ENCODE data around the gene RTL10.

The RTL10 gene

DNA sequence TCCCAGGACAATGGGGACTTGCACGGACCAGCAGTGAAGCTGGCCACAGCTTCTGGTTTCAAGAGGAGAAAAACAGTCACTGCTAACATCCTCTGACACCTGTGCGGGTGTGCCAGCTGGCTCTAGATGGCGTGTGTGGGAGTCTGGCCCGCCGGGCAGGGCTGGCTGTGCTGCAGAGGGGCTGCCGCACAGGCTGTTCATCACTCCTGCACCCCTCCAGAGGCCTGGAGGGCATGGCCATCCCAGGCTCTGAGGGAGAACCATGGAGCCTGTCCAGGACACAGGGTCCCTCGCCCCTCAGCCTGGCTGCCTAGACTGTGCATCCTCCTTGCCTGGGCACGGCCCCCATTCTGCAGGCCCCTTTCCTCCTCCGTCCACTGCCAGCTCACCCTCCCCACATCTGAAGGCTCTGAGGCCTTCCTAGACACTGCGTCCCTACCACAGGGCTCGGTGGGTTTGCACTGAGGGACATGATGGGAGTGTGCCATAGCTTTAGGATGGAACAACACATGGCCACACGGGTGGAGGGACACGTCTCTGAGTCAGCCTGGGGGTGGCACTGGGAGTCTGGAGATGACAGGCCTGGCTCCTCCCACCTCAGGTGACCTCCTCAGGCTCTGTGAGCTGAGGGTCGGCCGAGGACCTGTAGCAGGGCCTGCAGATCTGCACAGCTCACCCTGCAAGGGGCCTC, 42.1 kb upstream of the RTL10 start:
- H3K9ac ChIP-seq (ENCODE audit: low read depth, low read length): no peak overlapping the region; the same call in 1 of the 2 replicates
- H3K27me3 ChIP-seq (ENCODE audit: insufficient read depth, low read length): no peaks in the 10 kb centered on the region
- no peaks in the 10 kb centered on the region for H3K9me3 ChIP-seq (ENCODE audit: insufficient read depth, low read depth, low read length)
- H3K27ac ChIP-seq (ENCODE audit: low read length): no peak overlapping the region
- no peak overlapping the region for H3K4me3 ChIP-seq (ENCODE audit: low read length)
- H3K36me3 ChIP-seq (ENCODE audit: insufficient read depth, low read depth, low read length): no peaks in the 10 kb centered on the region
- peaks cover 7% of the 10 kb centered on the region; the same call in 1 of the 2 replicates for H3K4me1 ChIP-seq (ENCODE audit: insufficient read depth, low read length)

DNA sequence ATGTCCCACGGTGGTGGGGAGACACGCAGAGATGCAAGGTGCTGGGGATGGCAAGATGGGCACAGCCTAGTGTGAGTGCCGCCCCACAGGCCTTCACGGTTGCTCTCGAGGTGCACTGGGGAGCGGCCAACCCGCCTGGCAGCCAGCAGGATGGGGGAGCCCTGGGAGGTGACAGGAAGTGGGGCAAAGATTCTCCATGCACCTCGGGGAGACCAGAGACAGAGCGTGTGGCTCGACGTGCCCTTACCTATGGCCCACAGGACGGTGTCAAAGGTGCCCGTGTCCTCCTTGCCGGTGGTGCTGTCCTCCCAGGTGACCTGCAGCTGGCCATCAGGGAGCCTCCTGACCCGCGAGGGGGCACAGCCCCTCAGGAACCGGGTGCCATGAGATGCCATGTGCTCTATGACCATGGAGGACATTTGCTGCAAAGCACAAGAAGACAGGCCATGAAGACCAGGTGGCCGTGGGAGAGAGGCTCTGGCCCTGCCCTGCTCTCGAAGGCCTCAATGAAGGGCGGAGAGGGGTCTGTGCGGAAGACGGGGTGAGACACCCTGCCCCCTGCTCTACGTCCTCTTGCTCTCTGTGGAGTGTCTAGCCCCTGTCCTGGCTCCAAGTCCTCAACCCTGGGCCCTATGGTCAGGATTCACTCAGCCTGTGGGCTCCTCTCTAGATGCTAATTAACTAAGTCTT, 40.6 kb upstream of the RTL10 start:
- Histone ChIP-seq H3K4me3 (ENCODE audit: low read length) (no peak overlapping the region), H3K27me3 (ENCODE audit: insufficient read depth, low read length) (no peaks in the 10 kb centered on the region), H3K9ac (ENCODE audit: low read depth, low read length) (no peak overlapping the region), H3K4me1 (ENCODE audit: insufficient read depth, low read length) (peaks cover 15% of the 10 kb centered on the region; the same call in 1 of the 2 replicates), H3K27ac (ENCODE audit: low read length) (no peak overlapping the region), H3K36me3 (ENCODE audit: insufficient read depth, low read depth, low read length) (no peaks in the 10 kb centered on the region), H3K9me3 (ENCODE audit: insufficient read depth, low read depth, low read length) (no peaks in the 10 kb centered on the region)

DNA sequence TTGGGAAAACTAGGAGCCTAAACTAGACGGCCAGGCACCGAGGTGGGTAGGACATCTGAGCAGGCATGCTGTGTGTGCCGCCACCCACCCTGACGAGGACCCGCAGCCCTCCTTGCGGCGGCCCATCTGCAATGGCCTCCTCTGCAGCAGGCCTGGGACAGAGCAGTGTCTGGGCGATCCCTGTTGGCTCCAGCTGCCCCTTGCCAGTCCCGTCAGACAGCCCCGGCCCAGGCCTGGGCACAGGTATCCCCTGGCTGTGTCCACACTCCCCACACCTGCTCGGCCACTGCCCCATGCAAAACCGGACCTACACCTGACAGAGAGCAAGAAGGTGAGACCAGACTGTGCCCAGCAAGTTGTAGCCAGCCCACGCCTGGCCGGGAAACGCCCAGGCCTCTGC, 38.7 kb upstream of the RTL10 start:
- Histone ChIP-seq H3K4me3 (ENCODE audit: low read length) (no peak overlapping the region), H3K4me1 (ENCODE audit: insufficient read depth, low read length) (peaks cover 15% of the 10 kb centered on the region; the same call in 1 of the 2 replicates), H3K27ac (ENCODE audit: low read length) (no peak overlapping the region), H3K36me3 (ENCODE audit: insufficient read depth, low read depth, low read length) (no peaks in the 10 kb centered on the region), H3K9me3 (ENCODE audit: insufficient read depth, low read depth, low read length) (no peaks in the 10 kb centered on the region), H3K9ac (ENCODE audit: low read depth, low read length) (no peak overlapping the region), H3K27me3 (ENCODE audit: insufficient read depth, low read length) (no peaks in the 10 kb centered on the region)

DNA sequence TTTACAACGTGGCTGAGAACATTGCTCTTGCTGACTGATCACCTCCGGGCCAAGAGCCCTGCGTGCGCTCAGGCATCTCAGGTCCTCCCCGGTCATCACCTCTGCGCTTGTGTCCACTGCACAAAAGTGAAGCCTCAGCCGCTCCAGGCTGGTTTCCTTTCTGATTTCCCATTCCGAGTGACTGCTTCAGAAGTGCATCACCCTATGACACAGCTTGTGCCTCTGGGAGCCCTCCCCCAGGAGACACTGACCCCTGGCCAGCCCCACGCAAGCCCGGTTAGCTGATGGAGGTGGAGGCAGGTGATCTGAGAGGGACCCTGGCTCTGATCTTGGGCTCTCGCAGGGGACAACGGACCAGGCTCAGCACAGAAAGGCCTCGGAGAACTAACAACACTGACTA, 38.3 kb upstream of the RTL10 start:
- no peak overlapping the region for H3K9ac ChIP-seq (ENCODE audit: low read depth, low read length)
- H3K4me1 ChIP-seq (ENCODE audit: insufficient read depth, low read length): peaks cover 15% of the 10 kb centered on the region; the same call in 1 of the 2 replicates
- no peak overlapping the region for H3K27ac ChIP-seq (ENCODE audit: low read length)
- H3K4me3 ChIP-seq (ENCODE audit: low read length): no peak overlapping the region
- H3K36me3 ChIP-seq (ENCODE audit: insufficient read depth, low read depth, low read length): no peaks in the 10 kb centered on the region
- no peaks in the 10 kb centered on the region for H3K27me3 ChIP-seq (ENCODE audit: insufficient read depth, low read length)
- no peaks in the 10 kb centered on the region for H3K9me3 ChIP-seq (ENCODE audit: insufficient read depth, low read depth, low read length)

DNA sequence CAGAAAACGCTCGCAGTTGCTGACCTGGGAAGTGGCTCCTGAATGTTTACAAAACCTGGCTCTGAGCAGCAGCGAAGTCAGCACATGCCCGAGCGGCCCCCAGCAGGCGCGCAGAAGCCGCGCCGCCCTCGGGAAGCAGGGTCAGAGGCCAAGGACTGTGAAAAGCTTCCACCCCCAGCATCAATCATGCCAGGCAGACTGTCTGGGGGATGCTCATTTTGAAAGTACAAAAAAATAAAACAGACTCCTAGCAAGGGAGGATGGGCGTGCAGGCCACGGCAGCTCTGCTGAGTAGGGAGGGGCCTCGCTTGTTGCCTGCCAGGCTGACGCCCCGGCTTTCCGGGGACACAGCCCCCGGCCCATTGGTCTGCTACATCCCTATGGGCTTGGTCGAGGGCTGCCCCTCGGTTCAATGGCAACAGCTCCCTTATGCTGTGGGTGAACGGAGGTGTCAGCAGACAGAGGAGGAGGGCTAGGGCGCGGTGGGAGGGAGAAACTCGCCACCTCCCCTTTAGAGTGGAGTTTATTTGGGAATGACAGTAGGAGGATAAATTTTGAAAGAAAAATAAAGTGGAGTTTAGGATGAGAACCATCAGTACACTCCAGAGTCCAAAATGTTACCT, 37.7 kb upstream of the RTL10 start:
- peaks cover 15% of the 10 kb centered on the region; the same call in 1 of the 2 replicates for H3K4me1 ChIP-seq (ENCODE audit: insufficient read depth, low read length)
- peak overlapping the region; percentile 39; the same call in 1 of the 2 replicates for H3K9ac ChIP-seq (ENCODE audit: low read depth, low read length)
- no peaks in the 10 kb centered on the region for H3K36me3 ChIP-seq (ENCODE audit: insufficient read depth, low read depth, low read length)
- H3K9me3 ChIP-seq (ENCODE audit: insufficient read depth, low read depth, low read length): no peaks in the 10 kb centered on the region
- no peak overlapping the region for H3K27ac ChIP-seq (ENCODE audit: low read length)
- H3K4me3 ChIP-seq (ENCODE audit: low read length): peak overlapping the region; percentile 13; the same call in 1 of the 2 replicates
- H3K27me3 ChIP-seq (ENCODE audit: insufficient read depth, low read length): no peaks in the 10 kb centered on the region

DNA sequence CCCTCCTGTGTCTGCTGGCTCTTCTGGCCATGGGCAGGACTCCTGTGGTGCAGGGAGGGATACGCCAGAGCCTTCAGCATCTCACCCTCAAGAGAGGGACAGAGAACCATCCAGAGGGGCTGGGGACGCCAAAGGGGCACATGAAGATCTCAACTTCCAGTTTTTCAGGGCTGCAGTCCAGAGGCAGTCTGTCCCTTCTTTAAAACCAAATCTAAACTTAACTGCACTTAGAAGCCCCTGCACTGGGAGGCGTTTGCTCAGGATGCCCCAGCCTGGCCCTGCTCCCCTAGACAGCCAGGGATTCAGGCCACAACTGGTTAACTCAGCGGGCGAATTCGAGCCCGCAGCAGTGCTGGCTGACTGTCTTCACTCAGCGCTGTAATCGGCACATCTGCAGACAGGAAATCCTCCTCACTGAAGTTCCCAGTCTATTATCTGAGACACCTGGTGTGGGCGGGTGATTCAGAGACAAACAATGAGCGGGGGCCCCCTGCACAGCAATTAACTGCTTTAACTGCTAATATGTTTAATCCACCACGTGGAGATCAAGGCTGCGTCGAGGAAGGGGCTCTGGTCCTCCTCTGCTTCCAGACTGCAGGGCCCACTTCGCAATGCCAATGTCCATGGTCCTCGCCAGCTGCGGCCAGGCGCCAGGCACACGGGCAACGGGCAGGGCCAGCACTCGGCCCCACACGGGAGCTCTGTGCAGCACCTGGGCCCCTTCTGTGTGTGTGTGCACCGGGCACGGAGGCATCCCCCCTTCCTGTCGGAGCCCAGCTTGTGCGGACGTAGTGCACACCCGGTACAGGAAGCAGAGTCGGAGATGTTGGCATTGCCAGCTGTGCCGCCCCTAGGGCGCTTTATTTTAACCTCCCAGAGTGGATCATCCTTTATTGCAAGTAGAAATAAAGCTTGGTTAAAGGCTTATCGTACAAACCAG, 36.9 kb upstream of the RTL10 start:
- Histone ChIP-seq H3K27me3 (ENCODE audit: insufficient read depth, low read length) (no peaks in the 10 kb centered on the region), H3K4me1 (ENCODE audit: insufficient read depth, low read length) (peaks cover 15% of the 10 kb centered on the region; the same call in 1 of the 2 replicates), H3K36me3 (ENCODE audit: insufficient read depth, low read depth, low read length) (no peaks in the 10 kb centered on the region), H3K9ac (ENCODE audit: low read depth, low read length) (peak overlapping the region; percentile 56; the same call in 1 of the 2 replicates), H3K27ac (ENCODE audit: low read length) (no peak overlapping the region), H3K4me3 (ENCODE audit: low read length) (peak overlapping the region; percentile 13; the same call in 1 of the 2 replicates), H3K9me3 (ENCODE audit: insufficient read depth, low read depth, low read length) (no peaks in the 10 kb centered on the region)

DNA sequence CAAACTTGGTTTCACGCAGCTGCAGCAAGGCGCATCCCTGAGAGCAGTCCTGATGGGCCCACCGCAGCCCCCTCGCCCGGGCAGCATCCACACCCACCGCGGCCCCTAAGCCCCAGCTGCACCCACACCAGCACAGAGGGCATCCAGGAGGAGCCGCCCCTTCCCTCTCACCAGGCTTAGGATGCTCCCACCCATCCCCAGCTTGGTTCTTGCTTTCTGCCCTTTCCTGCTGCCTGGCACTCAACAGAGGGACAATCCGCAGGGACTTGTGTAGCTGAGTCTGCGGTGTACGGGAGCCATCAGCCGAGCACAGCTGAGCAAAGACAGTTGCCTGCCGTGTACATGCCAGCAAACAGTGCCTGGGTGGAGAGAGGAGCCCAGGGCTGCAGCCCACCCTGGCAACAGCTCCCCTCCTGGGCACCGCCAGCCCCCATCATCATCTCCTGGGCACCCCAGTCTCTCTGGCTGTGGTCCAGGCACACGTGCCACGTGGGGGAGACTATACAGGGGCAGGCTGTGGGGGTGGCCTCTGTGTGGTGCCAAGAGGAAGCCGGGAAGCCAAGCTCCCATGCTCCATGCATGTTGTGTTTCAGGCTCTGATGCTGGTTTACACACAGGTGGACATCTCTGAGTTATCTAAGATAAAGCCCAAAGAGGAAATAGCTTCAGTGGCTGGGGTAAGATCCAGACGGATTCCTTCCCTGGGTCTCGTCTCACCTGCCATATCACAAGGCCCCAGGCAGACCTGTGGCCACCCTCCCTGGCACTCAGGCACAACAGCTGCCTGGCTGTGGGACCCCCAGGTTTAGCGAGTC, 36.0 kb upstream of the RTL10 start:
- H3K9me3 ChIP-seq (ENCODE audit: insufficient read depth, low read depth, low read length): no peaks in the 10 kb centered on the region
- H3K36me3 ChIP-seq (ENCODE audit: insufficient read depth, low read depth, low read length): no peaks in the 10 kb centered on the region
- H3K4me1 ChIP-seq (ENCODE audit: insufficient read depth, low read length): peaks cover 15% of the 10 kb centered on the region; the same call in 1 of the 2 replicates
- no peak overlapping the region for H3K27ac ChIP-seq (ENCODE audit: low read length)
- H3K9ac ChIP-seq (ENCODE audit: low read depth, low read length): peak overlapping the region; percentile 56; the same call in 1 of the 2 replicates
- H3K27me3 ChIP-seq (ENCODE audit: insufficient read depth, low read length): no peaks in the 10 kb centered on the region
- no peak overlapping the region for H3K4me3 ChIP-seq (ENCODE audit: low read length)

DNA sequence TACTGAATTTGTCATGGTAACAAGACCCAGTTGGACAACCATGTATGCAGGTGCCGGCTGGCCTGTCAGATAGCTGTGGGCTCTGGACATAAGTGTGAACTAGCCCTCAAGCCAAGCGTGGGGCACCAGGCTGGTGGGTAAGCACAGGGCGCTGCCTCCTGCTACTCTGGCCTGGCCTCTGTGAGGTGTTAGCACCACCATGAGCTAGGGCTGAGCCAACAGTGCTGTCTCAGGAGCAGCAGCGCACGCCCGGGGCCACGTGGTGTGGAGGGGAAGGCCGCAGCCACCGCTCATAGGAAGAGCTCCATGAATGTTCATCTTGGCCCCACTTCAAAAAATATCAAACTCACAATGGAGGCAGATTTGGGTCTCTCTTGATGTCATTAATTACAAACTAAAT, 35.3 kb upstream of the RTL10 start:
- Histone ChIP-seq H3K27ac (ENCODE audit: low read length) (no peak overlapping the region), H3K9ac (ENCODE audit: low read depth, low read length) (no peak overlapping the region), H3K36me3 (ENCODE audit: insufficient read depth, low read depth, low read length) (no peaks in the 10 kb centered on the region), H3K4me3 (ENCODE audit: low read length) (no peak overlapping the region), H3K9me3 (ENCODE audit: insufficient read depth, low read depth, low read length) (no peaks in the 10 kb centered on the region), H3K27me3 (ENCODE audit: insufficient read depth, low read length) (no peaks in the 10 kb centered on the region), H3K4me1 (ENCODE audit: insufficient read depth, low read length) (peaks cover 15% of the 10 kb centered on the region; the same call in 1 of the 2 replicates)

DNA sequence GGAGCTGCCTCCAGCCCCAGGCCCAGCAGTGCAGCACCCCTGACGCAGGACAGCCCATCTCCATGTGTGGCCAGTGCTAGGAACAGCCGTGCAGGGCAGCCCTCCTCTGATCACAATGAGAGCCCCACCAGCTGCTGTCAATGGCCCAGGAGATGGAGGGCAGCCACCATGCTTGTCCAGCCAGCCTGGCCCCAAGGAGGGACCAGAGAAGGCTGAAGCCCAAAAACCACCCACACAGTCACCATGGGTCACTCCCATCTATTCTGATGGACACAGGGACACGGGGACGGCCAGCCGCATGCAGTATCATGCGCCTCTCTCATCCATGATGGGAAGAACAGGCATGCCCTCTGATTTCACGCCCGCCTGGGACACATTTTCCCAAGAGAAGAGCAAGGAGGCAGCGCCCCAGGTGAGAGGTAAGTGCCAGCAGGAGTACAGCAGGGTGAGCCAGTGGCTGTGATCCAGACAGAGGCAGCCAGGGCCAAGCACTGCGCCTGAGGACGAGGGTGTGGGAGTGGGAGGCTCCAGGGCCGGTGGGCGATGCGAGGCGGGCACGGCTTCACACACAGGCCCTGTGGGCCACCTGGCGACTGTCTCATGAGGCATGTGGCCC, 33.6 kb upstream of the RTL10 start:
- H3K4me1 ChIP-seq (ENCODE audit: insufficient read depth, low read length): peaks cover 15% of the 10 kb centered on the region; the same call in 1 of the 2 replicates
- no peak overlapping the region for H3K27ac ChIP-seq (ENCODE audit: low read length)
- H3K9ac ChIP-seq (ENCODE audit: low read depth, low read length): no peak overlapping the region

DNA sequence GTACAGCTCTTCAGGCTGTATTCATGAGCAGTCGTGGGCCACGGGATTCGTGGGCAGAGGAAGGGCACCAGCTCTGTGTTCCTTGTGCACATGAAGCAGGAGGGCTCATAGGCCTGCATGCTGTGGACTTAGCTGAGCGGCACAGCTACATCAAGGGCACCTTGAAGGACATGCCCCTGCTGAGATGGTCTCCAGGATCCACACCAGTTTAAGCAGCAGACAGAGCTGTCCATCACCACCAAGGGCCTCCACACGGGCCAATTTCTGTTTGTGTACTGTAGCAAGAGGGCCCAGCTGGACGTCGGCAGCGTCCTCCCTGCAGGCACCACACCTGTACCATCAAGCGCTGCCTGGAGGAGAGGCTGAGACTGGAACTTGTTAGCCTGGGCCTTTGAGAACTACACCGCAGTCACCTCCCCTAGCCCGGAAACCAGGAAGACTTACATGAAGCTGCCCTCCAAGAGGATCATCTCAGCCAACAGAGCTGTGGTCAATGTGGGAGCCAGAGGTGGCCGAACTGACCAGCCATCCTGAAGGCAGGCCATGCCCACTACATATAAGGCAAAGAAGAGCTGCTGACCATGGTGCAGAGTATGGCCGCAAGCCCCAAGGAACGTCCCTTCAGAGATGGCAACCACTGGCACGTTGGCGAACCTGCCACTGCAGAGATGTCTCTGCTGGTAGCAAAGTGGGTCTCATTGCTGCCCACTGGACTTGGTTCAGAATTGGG, 32.7 kb upstream of the RTL10 start:
- Histone ChIP-seq H3K4me1 (ENCODE audit: insufficient read depth, low read length) (peaks cover 15% of the 10 kb centered on the region; the same call in 1 of the 2 replicates), H3K27ac (ENCODE audit: low read length) (no peak overlapping the region), H3K9ac (ENCODE audit: low read depth, low read length) (no peak overlapping the region), H3K4me3 (ENCODE audit: low read length) (no peak overlapping the region), H3K36me3 (ENCODE audit: insufficient read depth, low read depth, low read length) (no peaks in the 10 kb centered on the region), H3K27me3 (ENCODE audit: insufficient read depth, low read length) (no peaks in the 10 kb centered on the region), H3K9me3 (ENCODE audit: insufficient read depth, low read depth, low read length) (no peaks in the 10 kb centered on the region)

More for the DNA sequence above, 33.6 kb upstream of the RTL10 start:
- no peaks in the 10 kb centered on the region for H3K27me3 ChIP-seq (ENCODE audit: insufficient read depth, low read length)
- no peaks in the 10 kb centered on the region for H3K9me3 ChIP-seq (ENCODE audit: insufficient read depth, low read depth, low read length)
- H3K36me3 ChIP-seq (ENCODE audit: insufficient read depth, low read depth, low read length): no peaks in the 10 kb centered on the region
- H3K4me3 ChIP-seq (ENCODE audit: low read length): no peak overlapping the region
